Measurements from ENCODE around the gene RIMS4. TPM values are rescaled to one million over a fixed set of nuclear protein-coding genes. Genes with fewer than 3 reads are reported as not detected.
A peak's percentile ranks its signal among the peaks of the same experiment; 100 is the strongest.

Gene RIMS4
- total RNA-seq, 4 donors from 2014 or later: 2.8 to 13.8 (median 7.9) TPM

DNA sequence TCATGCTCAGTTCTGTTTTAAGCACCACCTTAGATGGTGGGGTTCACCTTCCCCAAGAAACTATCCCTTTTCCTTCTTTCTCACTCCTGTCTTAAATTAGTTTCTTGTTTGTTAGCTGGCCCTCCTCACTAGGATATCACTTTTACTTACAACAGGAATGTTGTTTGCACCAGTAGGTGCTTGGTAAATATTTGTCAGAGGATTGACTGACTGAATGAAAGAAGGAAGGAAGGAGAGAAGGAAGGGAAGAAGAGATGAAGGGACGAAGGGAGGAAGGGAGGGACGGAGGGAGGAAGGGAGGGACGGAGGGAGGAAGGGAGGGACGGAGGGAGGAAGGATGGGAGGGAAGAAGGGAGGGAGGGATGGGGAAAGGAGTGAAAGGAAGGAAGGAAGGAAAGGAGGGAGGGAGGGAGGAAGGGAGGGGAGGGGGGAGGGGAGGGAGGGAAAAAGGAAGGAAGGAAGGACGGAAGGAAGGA is 65.2 kb downstream of the RIMS4 start:
- H3K4me3 ChIP-seq (replicated peaks in 1 of 3): peak overlapping the region in 1 of 3 donors; percentile 54
- no peak for DNase-seq
- intact Hi-C loops (cut with DNase I): loop anchor here (5.0 kb wide), 1 partner anchor 122 kb away; no protein-coding TSS in a partner anchor
- peak overlapping the region in 1 of 3 donors; percentile 56 for H3K27ac ChIP-seq
- no peaks in the 10 kb centered on the region for H3K9me3 ChIP-seq
- no peaks in the 10 kb centered on the region for H3K27me3 ChIP-seq
- 60 to 69% methylated on average over 5 of the region's 5 CpGs for WGBS, 2 donors
- peaks cover 18 to 27% of the 10 kb centered on the region in 2 donors for H3K4me1 ChIP-seq
- TF ChIP-seq, protein P1, sequence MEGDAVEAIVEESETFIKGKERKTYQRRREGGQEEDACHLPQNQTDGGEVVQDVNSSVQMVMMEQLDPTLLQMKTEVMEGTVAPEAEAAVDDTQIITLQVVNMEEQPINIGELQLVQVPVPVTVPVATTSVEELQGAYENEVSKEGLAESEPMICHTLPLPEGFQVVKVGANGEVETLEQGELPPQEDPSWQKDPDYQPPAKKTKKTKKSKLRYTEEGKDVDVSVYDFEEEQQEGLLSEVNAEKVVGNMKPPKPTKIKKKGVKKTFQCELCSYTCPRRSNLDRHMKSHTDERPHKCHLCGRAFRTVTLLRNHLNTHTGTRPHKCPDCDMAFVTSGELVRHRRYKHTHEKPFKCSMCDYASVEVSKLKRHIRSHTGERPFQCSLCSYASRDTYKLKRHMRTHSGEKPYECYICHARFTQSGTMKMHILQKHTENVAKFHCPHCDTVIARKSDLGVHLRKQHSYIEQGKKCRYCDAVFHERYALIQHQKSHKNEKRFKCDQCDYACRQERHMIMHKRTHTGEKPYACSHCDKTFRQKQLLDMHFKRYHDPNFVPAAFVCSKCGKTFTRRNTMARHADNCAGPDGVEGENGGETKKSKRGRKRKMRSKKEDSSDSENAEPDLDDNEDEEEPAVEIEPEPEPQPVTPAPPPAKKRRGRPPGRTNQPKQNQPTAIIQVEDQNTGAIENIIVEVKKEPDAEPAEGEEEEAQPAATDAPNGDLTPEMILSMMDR (IDR thresholded peaks at IDR 0.05): no peak
- no peak for TF ChIP-seq POLR2A (IDR thresholded peaks at IDR 0.05)
- H3K36me3 ChIP-seq: no peaks in the 10 kb centered on the region

DNA sequence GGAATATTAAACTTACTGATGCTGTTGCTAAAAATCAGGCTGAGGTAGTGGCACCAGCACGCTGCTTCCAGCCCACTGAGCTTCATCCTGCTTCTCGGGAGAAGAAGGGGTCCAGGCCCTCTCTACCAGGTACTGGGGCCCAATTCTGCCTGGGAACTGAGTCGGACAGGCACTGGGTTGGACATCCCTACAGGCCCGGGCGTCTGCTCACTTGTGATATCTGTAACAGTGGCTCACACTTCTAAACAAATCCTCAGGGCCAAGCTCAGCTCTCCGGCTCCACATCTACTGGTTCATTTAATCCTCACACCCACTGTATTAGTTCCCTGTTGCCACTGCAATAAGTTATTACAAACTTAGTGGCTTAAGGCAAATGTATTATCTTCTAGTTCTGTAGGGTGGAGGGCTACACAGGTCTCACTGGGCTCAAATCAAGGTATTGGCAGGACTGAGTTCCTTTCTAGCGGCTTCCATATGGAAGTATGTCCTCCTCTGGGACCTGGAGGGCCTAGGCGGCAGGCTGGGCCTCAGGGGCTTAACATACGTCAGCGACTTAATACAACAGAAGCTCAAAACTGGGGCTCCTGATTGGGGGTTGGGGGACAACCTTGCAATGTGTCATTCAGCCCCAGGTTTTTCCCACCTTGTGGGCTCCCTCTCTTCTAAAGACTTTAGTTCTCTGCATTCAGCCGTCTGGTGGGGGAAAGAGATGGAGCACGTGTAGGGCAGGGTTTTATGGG is 66.3 kb downstream of the RIMS4 start:
- Histone ChIP-seq H3K27me3 (no peaks in the 10 kb centered on the region), H3K4me1 (peaks cover 18 to 27% of the 10 kb centered on the region in 2 donors), H3K9me3 (no peaks in the 10 kb centered on the region), H3K36me3 (no peaks in the 10 kb centered on the region), H3K27ac (no peak overlapping the region), H3K4me3 (replicated peaks in 1 of 3) (no peak overlapping the region)
- intact Hi-C loops (cut with DNase I): no loop called here
- no peak for TF ChIP-seq POLR2A (IDR thresholded peaks at IDR 0.05)
- TF ChIP-seq, protein P1 (IDR thresholded peaks at IDR 0.05): no peak
- no peak for DNase-seq
- 90 to 94% methylated on average over 9 to 12 of the region's 12 CpGs for WGBS, 2 donors

DNA sequence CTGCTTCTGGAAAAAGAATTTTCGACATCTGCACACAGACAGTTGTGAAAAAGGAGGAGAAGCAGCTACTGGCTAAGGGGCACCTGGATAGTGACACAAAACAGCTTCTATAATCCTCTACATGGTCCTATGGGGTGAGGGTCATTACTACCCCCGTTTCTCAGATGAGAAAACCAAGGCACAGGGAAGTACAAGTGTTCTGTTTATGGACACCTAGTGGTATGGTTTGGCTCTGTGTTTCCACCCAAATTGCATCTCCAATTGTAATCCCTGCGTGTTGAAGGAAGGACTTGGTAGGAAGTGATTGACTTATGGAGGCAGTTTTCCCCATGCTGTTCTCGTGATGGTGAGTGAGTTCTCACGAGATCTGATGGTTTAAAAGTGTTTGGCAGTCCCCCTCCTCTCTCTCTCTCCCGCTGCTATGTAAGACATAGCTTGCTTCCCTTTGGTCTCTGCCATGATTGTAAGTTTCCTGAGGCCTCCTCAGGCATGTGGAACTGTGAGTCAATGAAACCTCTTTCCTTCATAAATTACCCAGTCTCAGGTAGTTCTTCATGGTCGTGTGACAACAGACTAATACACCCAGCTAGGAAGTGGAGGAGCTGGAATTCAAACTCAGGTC is 67.2 kb downstream of the RIMS4 start:
- intact Hi-C loops (cut with DNase I): no loop called here
- DNase-seq: no peak
- WGBS, 2 donors: 75 to 76% methylated on average over 7 of the region's 7 CpGs

DNA sequence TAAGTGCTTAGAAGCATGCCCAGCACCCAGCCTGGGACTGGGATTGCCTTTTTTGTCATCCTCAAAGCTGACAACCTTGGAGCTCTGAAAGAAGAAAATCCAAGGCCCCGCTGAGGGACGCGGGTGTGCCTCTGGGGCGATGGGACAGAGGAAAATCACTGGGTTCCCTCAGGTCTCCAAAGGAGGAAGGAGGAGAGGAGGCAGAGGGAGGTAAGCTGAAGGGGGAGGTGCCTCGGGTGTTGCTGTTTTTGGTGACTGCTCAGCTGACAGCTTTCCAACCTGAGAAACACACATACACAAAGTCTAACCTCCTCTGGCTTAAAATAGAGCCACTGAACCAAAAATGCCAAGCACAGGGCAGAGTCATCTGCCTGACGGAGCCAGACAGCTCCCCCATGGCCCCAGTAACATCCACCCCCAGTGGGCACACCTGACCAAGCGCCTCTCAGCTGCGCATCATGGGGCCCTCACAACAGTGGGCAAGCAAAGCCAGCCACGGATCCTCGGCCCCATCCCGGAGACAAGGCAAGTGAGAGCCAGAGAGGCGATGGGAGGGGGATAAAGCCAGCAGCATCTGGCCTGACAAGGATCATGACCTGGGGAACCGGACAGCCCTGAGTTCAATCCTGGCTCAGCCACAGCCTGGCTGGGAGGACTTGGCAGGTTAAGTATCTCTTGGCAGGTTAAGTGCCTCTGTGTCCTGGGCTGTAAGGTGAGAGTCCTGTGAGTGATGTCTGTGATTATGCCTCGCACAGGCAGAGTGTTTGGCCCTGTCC is 67.9 kb downstream of the RIMS4 start:
- Histone ChIP-seq H3K36me3 (no peaks in the 10 kb centered on the region), H3K27me3 (no peaks in the 10 kb centered on the region), H3K9me3 (no peaks in the 10 kb centered on the region), H3K27ac (no peak overlapping the region), H3K4me1 (peaks cover 16 to 21% of the 10 kb centered on the region in 2 donors), H3K4me3 (replicated peaks in 1 of 3) (no peak overlapping the region)
- intact Hi-C loops (cut with DNase I): no loop called here
- WGBS, 2 donors: 66% methylated on average over 14 of the region's 14 CpGs
- TF ChIP-seq POLR2A (IDR thresholded peaks at IDR 0.05): no peak
- TF ChIP-seq, protein P1 (IDR thresholded peaks at IDR 0.05): no peak
- peak; percentile 29 to 37 for DNase-seq

More for the DNA sequence above, 67.2 kb downstream of the RIMS4 start:
- no peaks in the 10 kb centered on the region for H3K9me3 ChIP-seq
- H3K27me3 ChIP-seq: no peaks in the 10 kb centered on the region
- TF ChIP-seq, protein P1 (IDR thresholded peaks at IDR 0.05): no peak
- no peak for TF ChIP-seq POLR2A (IDR thresholded peaks at IDR 0.05)
- H3K4me1 ChIP-seq: peaks cover 18 to 27% of the 10 kb centered on the region in 2 donors
- H3K4me3 ChIP-seq (replicated peaks in 1 of 3): no peak overlapping the region
- H3K36me3 ChIP-seq: no peaks in the 10 kb centered on the region
- no peak overlapping the region for H3K27ac ChIP-seq

Data from thyroid gland (tissue), 4 donors.